H1 (cell line): ENCODE data around the gene PTPN22. TPM values are rescaled to one million over a fixed set of nuclear protein-coding genes. Genes with fewer than 3 reads are reported as not detected.

Experiments used
- CTCF ChIA-PET: fragments of 300-600 bp; sonication (Branson Sonifier 250); formaldehyde crosslinking; loops from one replicate; lab custom pipeline; 2021; ENCODE audit not compliant: partially characterized antibody; lab: Charles Lee
- POLR2A ChIA-PET: fragments of 300-600 bp; sonication (Branson Sonifier 250); formaldehyde crosslinking; loops from one replicate; lab custom pipeline; 2021; ENCODE audit warnings: inconsistent platforms; ENCODE audit not compliant: partially characterized antibody; lab: Charles Lee
- DNase-seq, 2 experiments: peaks; one replicate each; pipeline versions ENCODE4 v3.0.0 to v3.0.0-alpha.2; 2010 to 2022; ENCODE audit warnings: low spot score in 2 of 2, low read depth in 1 of 2, mixed read lengths in 1 of 2
- FAIRE-seq: peaks from 2 replicates; lab custom pipeline; 2011; peaks lifted over from hg19 to GRCh38; lab: Jason Lieb, UNC
- H2AFZ ChIP-seq: 2 replicates; pipeline ENCODE4 v1.8.1; 2012; ENCODE audit warnings: low read length, inconsistent platforms
- H2AK5ac ChIP-seq: 2 replicates; pipeline ENCODE4 v1.6.1; 2013; ENCODE audit warnings: low read depth, low read length
- H2BK120ac ChIP-seq: replicated peaks from 2 replicates; pipeline ENCODE3; 2013; ENCODE audit warnings: low read depth, low read length, inconsistent platforms
- H2BK12ac ChIP-seq: 2 replicates; pipeline ENCODE4 v1.6.1; 2013; ENCODE audit warnings: low read depth, low read length
- H2BK15ac ChIP-seq: 2 replicates; pipeline ENCODE4 v1.6.1; 2013; ENCODE audit warnings: low read length
- H2BK20ac ChIP-seq: 2 replicates; pipeline ENCODE4 v1.6.1; 2013; ENCODE audit warnings: low read length
- H2BK5ac ChIP-seq: 2 replicates; pipeline ENCODE4 v1.6.1; 2013; ENCODE audit warnings: low read depth, low read length
- H3K14ac ChIP-seq: 2 replicates; pipeline ENCODE4 v1.6.1; 2013; ENCODE audit warnings: inconsistent platforms; ENCODE audit not compliant: insufficient read length
- H3K18ac ChIP-seq: 2 replicates; pipeline ENCODE4 v1.6.1; 2013; ENCODE audit warnings: low read length; ENCODE audit errors: extremely low read depth
- H3K23ac ChIP-seq: 2 replicates; pipeline ENCODE4 v1.6.1; 2013; ENCODE audit warnings: inconsistent platforms; ENCODE audit not compliant: insufficient read length
- H3K23me2 ChIP-seq: 2 replicates; pipeline ENCODE4 v1.6.1; 2013; ENCODE audit warnings: low read depth, low read length
- H3K27ac ChIP-seq: 2 replicates; pipeline ENCODE4 v1.6.1; 2011; ENCODE audit warnings: low read depth, low read length, inconsistent platforms
- H3K27me3 ChIP-seq, 4 experiments: replicated peaks in 1 of 4; 1 replicate in 1 of 4; 2 replicates in 3 of 4; pipeline versions ENCODE4 v1.6.1 to v1.8.1; 2011 to 2013; ENCODE audit warnings: low read length in 3 of 4, mild to moderate bottlenecking in 3 of 4, inconsistent platforms in 2 of 4, mixed read lengths in 2 of 4, moderate library complexity in 1 of 4; ENCODE audit not compliant: control insufficient read depth in 3 of 4, insufficient read depth in 3 of 4; ENCODE audit errors: extremely low read depth in 1 of 4
- H3K36me3 ChIP-seq, 4 experiments: 2 replicates each; pipeline versions ENCODE4 v1.6.1 to v1.8.1; 2011 to 2013; ENCODE audit warnings: mild to moderate bottlenecking in 4 of 4, low read length in 3 of 4, moderate library complexity in 2 of 4, control low read depth in 1 of 4, inconsistent platforms in 1 of 4; ENCODE audit not compliant: insufficient read depth in 4 of 4, control insufficient read depth in 2 of 4
- H3K4ac ChIP-seq: replicated peaks from 2 replicates; pipeline ENCODE3; 2013; ENCODE audit warnings: low read length, low read depth, mixed read lengths, inconsistent platforms; ENCODE audit not compliant: insufficient read length
- H3K4me1 ChIP-seq, 4 experiments: replicated peaks in 1 of 4; 1 replicate in 1 of 4; 2 replicates in 3 of 4; pipeline versions ENCODE4 v1.6.1 to v1.8.1; 2011 to 2013; ENCODE audit warnings: low read length in 3 of 4, inconsistent platforms in 2 of 4, mixed read lengths in 1 of 4; ENCODE audit not compliant: insufficient read depth in 4 of 4, control insufficient read depth in 3 of 4
- H3K4me2 ChIP-seq, 2 experiments: 2 replicates each; pipeline versions ENCODE4 v1.6.1 to v1.8.1; 2011 to 2013; ENCODE audit warnings: low read depth in 2 of 2, low read length in 2 of 2, control low read depth in 1 of 2, inconsistent platforms in 1 of 2, mild to moderate bottlenecking in 1 of 2; ENCODE audit not compliant: insufficient read depth in 1 of 2
- H3K4me3 ChIP-seq, 4 experiments: fragments of 200-600, 300-600 bp in 1 of 4; sonication (generic), shearing (Covaris generic), sonication (Bioruptor Twin) in 1 of 4; 2 replicates each; pipeline versions ENCODE4 v1.5.1 to v1.8.1; 2011 to 2016; ENCODE audit warnings: low read length in 4 of 4, low read depth in 3 of 4, control low read depth in 2 of 4, inconsistent platforms in 2 of 4, mild to moderate bottlenecking in 2 of 4, mixed read lengths in 1 of 4, moderate library complexity in 1 of 4; ENCODE audit not compliant: insufficient read depth in 2 of 4; ENCODE audit errors: extremely low read depth in 1 of 4
- H3K56ac ChIP-seq: replicated peaks from 2 replicates; pipeline ENCODE3; 2013; ENCODE audit warnings: low read depth, mild to moderate bottlenecking, mixed read lengths, low read length, inconsistent platforms; ENCODE audit not compliant: insufficient read length
- H3K79me1 ChIP-seq: 2 replicates; pipeline ENCODE4 v1.6.1; 2013; ENCODE audit warnings: low read depth, low read length, control low read depth
- H3K79me2 ChIP-seq, 2 experiments: 2 replicates each; pipeline versions ENCODE4 v1.6.1 to v1.8.1; 2012 to 2013; ENCODE audit warnings: low read length in 2 of 2, mild to moderate bottlenecking in 2 of 2, inconsistent platforms in 1 of 2; ENCODE audit not compliant: insufficient read depth in 2 of 2, control insufficient read depth in 1 of 2
- H3K9ac ChIP-seq, 4 experiments: replicated peaks in 1 of 4; 1 replicate in 1 of 4; 2 replicates in 3 of 4; pipeline versions ENCODE4 v1.6.1 to v1.8.1; 2011 to 2013; ENCODE audit warnings: low read depth in 3 of 4, low read length in 3 of 4, control low read depth in 2 of 4, mild to moderate bottlenecking in 2 of 4, moderate library complexity in 2 of 4, inconsistent platforms in 1 of 4; ENCODE audit errors: extremely low read depth in 1 of 4
- H3K9me3 ChIP-seq, 2 experiments: 2 replicates each; pipeline versions ENCODE4 v1.6.1 to v1.8.1; 2012 to 2013; ENCODE audit warnings: mild to moderate bottlenecking in 2 of 2, moderate library complexity in 2 of 2, control low read depth in 1 of 2, inconsistent platforms in 1 of 2, low read depth in 1 of 2, low read length in 1 of 2, mixed read lengths in 1 of 2; ENCODE audit not compliant: insufficient read depth in 2 of 2
- H4K20me1 ChIP-seq, 2 experiments: replicated peaks in 1 of 2; 2 replicates each; pipeline versions ENCODE3 to v1.8.1; 2011 to 2013; ENCODE audit warnings: inconsistent platforms in 2 of 2, low read length in 2 of 2, mild to moderate bottlenecking in 1 of 2; ENCODE audit not compliant: insufficient read depth in 2 of 2, control insufficient read depth in 1 of 2
- H4K5ac ChIP-seq: 2 replicates; pipeline ENCODE4 v1.6.1; 2013; ENCODE audit warnings: low read length, low read depth, mixed read lengths, inconsistent platforms; ENCODE audit not compliant: insufficient read length
- H4K8ac ChIP-seq: 2 replicates; pipeline ENCODE4 v1.8.0; 2013; ENCODE audit warnings: mild to moderate bottlenecking, moderate library complexity, low read length, inconsistent platforms; ENCODE audit not compliant: insufficient read depth; ENCODE audit errors: extremely low read depth
- H4K91ac ChIP-seq: replicated peaks from 2 replicates; pipeline ENCODE3; 2013; ENCODE audit warnings: low read length, mixed read lengths, inconsistent platforms; ENCODE audit not compliant: insufficient read length
- BCL11A ChIP-seq, 2 experiments: IDR thresholded peaks; one replicate each; pipeline ENCODE4 v1.6.1; 2011; ENCODE audit warnings: low read depth in 2 of 2, low read length in 2 of 2, mild to moderate bottlenecking in 2 of 2
- BRCA1 ChIP-seq: IDR thresholded peaks from 2 replicates; pipeline ENCODE4 v1.6.1; 2012; ENCODE audit warnings: low read depth, low read length, improper control_type of control experiment
- CHD2 ChIP-seq: IDR thresholded peaks from 2 replicates; pipeline ENCODE4 v1.6.1; 2012; ENCODE audit warnings: low read length, improper control_type of control experiment
- CREB1 ChIP-seq: IDR thresholded peaks from 2 replicates; pipeline ENCODE4 v1.6.1; 2012; ENCODE audit warnings: inconsistent platforms
- EZH2 ChIP-seq: fragments of 200-600 bp; sonication (generic); IDR thresholded peaks from 2 replicates; pipeline ENCODE4 v1.7.1; 2012; ENCODE audit warnings: low read depth, mild to moderate bottlenecking, moderate library complexity, low read length, inconsistent platforms; ENCODE audit not compliant: severe bottlenecking
- FOSL1 ChIP-seq: IDR thresholded peaks from 2 replicates; pipeline ENCODE4 v1.6.1; 2011; ENCODE audit warnings: mild to moderate bottlenecking, low read depth, low read length, moderate library complexity; ENCODE audit not compliant: insufficient read depth
- GABPA ChIP-seq: IDR thresholded peaks from 2 replicates; pipeline ENCODE4 v1.6.1; 2011; ENCODE audit warnings: mild to moderate bottlenecking, low read length, moderate library complexity, borderline replicate concordance; ENCODE audit not compliant: insufficient read depth
- HDAC2 ChIP-seq, 2 experiments: fragments of 300-600 bp in 1 of 2; sonication (generic) in 1 of 2; IDR thresholded peaks; 2 replicates each; pipeline ENCODE4 v1.6.1; 2011 to 2012; ENCODE audit warnings: low read depth in 2 of 2, low read length in 2 of 2, mild to moderate bottlenecking in 2 of 2, moderate library complexity in 2 of 2, borderline replicate concordance in 1 of 2, inconsistent platforms in 1 of 2
- MAFK ChIP-seq: IDR thresholded peaks from 2 replicates; pipeline ENCODE4 v1.6.1; 2012; ENCODE audit warnings: low read depth, mild to moderate bottlenecking, improper control_type of control experiment, low read length
- MAX ChIP-seq: IDR thresholded peaks from 2 replicates; pipeline ENCODE4 v1.6.1; 2012; ENCODE audit warnings: inconsistent platforms
- NRF1 ChIP-seq: IDR thresholded peaks from 2 replicates; pipeline ENCODE4 v1.6.1; 2011; ENCODE audit warnings: mild to moderate bottlenecking, low read depth, low read length, improper control_type of control experiment
- SIN3A ChIP-seq, 2 experiments: IDR thresholded peaks in 1 of 2; conservative IDR thresholded peaks in 1 of 2; 2 replicates each; pipeline ENCODE4 v1.6.1; 2011 to 2012; ENCODE audit warnings: low read length in 2 of 2, improper control_type of control experiment in 1 of 2, low read depth in 1 of 2, mild to moderate bottlenecking in 1 of 2
- SIX5 ChIP-seq: IDR thresholded peaks from 2 replicates; pipeline ENCODE4 v1.6.1; 2011; ENCODE audit warnings: mild to moderate bottlenecking, low read depth, low read length
- TBP ChIP-seq: IDR thresholded peaks from 2 replicates; pipeline ENCODE4 v1.6.1; 2011; ENCODE audit warnings: low read depth, low read length, improper control_type of control experiment
- WGBS, 2 experiments: shearing (Covaris generic) in 1 of 2; methylation state at CpG; one replicate each; pipeline versions ENCODE4 v1.1.6 to v1.1.7; 2013 to 2015; ENCODE audit warnings: low lambda C conversion rate in 2 of 2, mixed read lengths in 2 of 2, inconsistent platforms in 1 of 2, low coverage in 1 of 2, missing lambda C conversion rate in 1 of 2; ENCODE audit not compliant: insufficient replicate concordance in 2 of 2, insufficient coverage in 1 of 2, insufficient read length in 1 of 2; ENCODE audit errors: extremely low coverage in 1 of 2, missing lambda C conversion rate in 1 of 2; 5-methylcytosine and 5-hydroxymethylcytosine counted together
- polyA plus RNA-seq, 7 experiments: library from polyadenylated mRNA; depleted of rRNA in 3 of 7; stranded (reverse) in 5 of 7; unstranded in 2 of 7; fragments of >200 nt in 5 of 7; fragments of 200-250 nt in 2 of 7; gene quantifications; 1 replicate in 5 of 7; 2 replicates in 1 of 7; 4 replicates in 1 of 7; pipeline versions ENCODE4 v1.2.1 to v1.2.3, GENCODE V29; 2011 to 2013; ENCODE audit warnings: missing spikeins in 2 of 7, mixed read lengths in 2 of 7
- total RNA-seq: library from RNA; stranded (reverse); fragmentation: NEBNext Ultra II Directional; extraction: Animal tissue kit (Norgen Biotek cat#: 25700); gene quantifications from 2 replicates; pipeline ENCODE4 v1.2.1, GENCODE V29; 2021

Gene PTPN22
- total and polyA plus RNA-seq, 2 of the 8 experiments (the other 6 are each of a cell fraction or from before 2014, with no cell fraction given), result not detected

GRCh38 chr1:113916974-113917373, 45.5 kb upstream of the PTPN22 start:
- H3K36me3 ChIP-seq, result peaks cover 0 to 2% (median 0%) of the 10 kb centered on the region in 4 experiments; a peak in 3 of 8 replicates
- no peaks in the 10 kb centered on the region for H3K27me3 ChIP-seq
- no peaks in the 10 kb centered on the region for H3K79me1 ChIP-seq
- H4K8ac ChIP-seq, result no peak overlapping the region
- H3K9me3 ChIP-seq, result no peaks in the 10 kb centered on the region
- no peak overlapping the region for H2BK15ac ChIP-seq
- no peak overlapping the region for H3K4me3 ChIP-seq
- DNase-seq, result no peak
- H3K27ac ChIP-seq, result no peak overlapping the region
- no peaks in the 10 kb centered on the region for H3K23me2 ChIP-seq
- no peaks in the 10 kb centered on the region for H3K79me2 ChIP-seq
- no peak for TF ChIP-seq CREB1
- no peak for TF ChIP-seq HDAC2 (IDR thresholded peaks at IDR 0.05; ENCODE audit: borderline replicate concordance in 1 of 2, low read depth in 2 of 2, low read length in 2 of 2)
- TF ChIP-seq NRF1, result no peak
- no peak for TF ChIP-seq SIN3A (conservative IDR thresholded peaks at IDR 0.05 in 1 of 2, IDR thresholded peaks at IDR 0.05 in 1 of 2; ENCODE audit: low read depth in 1 of 2, low read length in 2 of 2)
- no peak for TF ChIP-seq BCL11A (IDR thresholded peaks at IDR 0.05; ENCODE audit: low read depth in 2 of 2, low read length in 2 of 2)
- no peak for TF ChIP-seq MAFK
- no peak for TF ChIP-seq FOSL1
- TF ChIP-seq BRCA1, result no peak
- TF ChIP-seq SIX5, result no peak
- no peak for TF ChIP-seq CHD2
- no peak for TF ChIP-seq GABPA
- no peak for TF ChIP-seq TBP
- no peak for TF ChIP-seq EZH2
- TF ChIP-seq MAX, result no peak
- TF ChIP-seq, all 59 proteins: peak for 0
- Histone ChIP-seq H3K56ac (no peak overlapping the region), H4K20me1 (no peaks in the 10 kb centered on the region), H3K9ac (no peak overlapping the region), H2BK120ac (no peak overlapping the region), H2BK5ac (no peak overlapping the region), H4K91ac (no peak overlapping the region), H3K23ac (no peak overlapping the region), H2BK20ac (no peak overlapping the region), H2BK12ac (no peak overlapping the region), H3K4ac (no peak overlapping the region), H2AK5ac (no peak overlapping the region), H2AFZ (no peak overlapping the region), H3K14ac (no peak overlapping the region), H4K5ac (no peak overlapping the region), H3K18ac (no peak overlapping the region), H3K4me1 (no peaks in the 10 kb centered on the region), H3K4me2 (no peak overlapping the region)
- FAIRE-seq, result no peak
- ChIA-PET CTCF (interaction anchor here (0.8 kb wide), 1 partner anchor 82 kb away, joined by 3 read pairs; no protein-coding TSS in a partner anchor), POLR2A (interaction anchor here (1.4 kb wide), 1 partner anchor 11 kb away, joined by 4 read pairs; no protein-coding TSS in a partner anchor)
- WGBS, 2 experiments, result 90% methylated on average over 5 of the region's 5 CpGs; no CpG with 5 or more reads in 1 of the 2 experiments
